Measurements from ENCODE around the gene EYA3. TPM values are rescaled to one million over a fixed set of nuclear protein-coding genes. Genes with fewer than 3 reads are reported as not detected.

The EYA3 gene
- total RNA-seq, 1 donor from 2014 or later = 15.5 TPM

DNA sequence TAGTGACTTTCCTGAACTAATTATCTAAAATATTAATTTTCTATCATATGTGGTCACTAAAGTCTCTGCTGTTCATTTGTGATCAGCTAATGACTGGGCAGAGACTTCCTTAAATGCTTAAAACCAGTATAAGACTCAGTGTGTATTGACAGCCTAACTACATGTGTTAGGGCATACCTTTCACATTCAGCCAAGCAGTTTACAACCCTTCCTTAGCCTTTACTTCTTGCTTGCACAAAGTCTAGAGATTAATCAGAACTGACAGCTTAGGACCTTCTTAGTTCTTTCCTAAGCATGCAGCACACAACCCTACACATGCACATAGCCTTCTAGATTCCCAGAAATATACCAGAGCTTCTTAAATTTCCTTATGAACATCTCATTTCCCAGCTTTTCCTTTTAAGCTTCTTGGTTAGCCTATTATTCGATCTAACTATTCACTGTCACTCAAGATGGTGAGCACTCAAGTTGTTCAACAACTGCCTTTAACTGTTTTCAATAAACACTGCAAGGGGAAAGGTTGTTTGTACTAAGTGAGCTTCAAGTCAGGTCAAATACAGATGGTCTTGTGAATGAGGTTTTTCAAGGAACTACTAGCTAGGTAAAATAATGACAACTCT lies 13.4 kb downstream of the EYA3 start:
- DNase-seq (ENCODE audit: extremely low read depth, low read depth, low spot score) = no peak

DNA sequence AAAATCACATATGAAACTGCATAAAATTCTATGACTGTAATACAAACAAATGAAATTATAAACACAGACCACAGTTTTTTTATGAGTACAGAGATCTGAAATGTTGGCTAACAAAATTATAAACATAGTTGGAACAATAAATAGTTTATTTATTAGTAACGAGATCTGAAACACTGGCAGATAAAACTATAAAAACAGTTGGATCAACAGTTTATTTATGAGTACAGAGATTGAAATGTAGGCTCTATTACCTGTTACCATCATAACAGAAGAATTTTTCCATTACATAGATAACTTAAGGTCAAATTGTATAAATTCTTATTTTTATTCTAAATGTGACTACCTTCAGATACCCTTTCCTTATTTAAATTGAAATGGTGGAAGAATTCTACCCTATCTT lies 14.5 kb downstream of the EYA3 start:
- DNase-seq (ENCODE audit: extremely low read depth, low read depth, low spot score) = no peak

- no peak for DNase-seq (ENCODE audit: extremely low read depth, low read depth, low spot score)
Observed at GRCh38 chr1:28071813-28072212, 16.6 kb downstream of the EYA3 start.

GRCh38 chr1:28070725-28071593 lies 17.5 kb downstream of the EYA3 start:
- no peak for DNase-seq (ENCODE audit: extremely low read depth, low read depth, low spot score)

GRCh38 chr1:28067523-28068090 lies 20.8 kb downstream of the EYA3 start:
- DNase-seq (ENCODE audit: extremely low read depth, low read depth, low spot score) = no peak

- no peak for DNase-seq (ENCODE audit: extremely low read depth, low read depth, low spot score)
Observed at GRCh38 chr1:28066393-28067154, 21.8 kb downstream of the EYA3 start.

- no peak for DNase-seq (ENCODE audit: extremely low read depth, low read depth, low spot score)
Observed at GRCh38 chr1:28064064-28064463, 24.3 kb downstream of the EYA3 start.

DNA sequence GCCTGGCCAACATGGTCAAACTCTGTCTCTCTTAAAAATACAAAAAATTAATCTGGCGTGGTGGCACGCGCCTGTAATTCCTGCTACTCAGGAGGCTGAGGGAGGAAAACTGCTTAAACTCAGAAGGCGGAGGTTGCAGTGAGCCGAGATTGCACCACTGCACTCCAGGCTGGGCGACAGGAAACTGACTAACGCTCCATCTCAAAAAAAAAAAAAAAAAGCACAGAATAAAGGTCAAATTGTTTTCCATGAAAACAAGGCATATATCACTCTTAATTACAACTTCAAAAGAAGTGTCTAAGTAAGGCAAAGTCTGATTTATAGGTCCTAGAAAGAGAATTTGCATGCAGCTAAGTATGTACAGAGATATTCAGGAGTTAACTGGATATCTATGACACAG lies 25.6 kb downstream of the EYA3 start:
- no peak for DNase-seq (ENCODE audit: extremely low read depth, low read depth, low spot score)

DNA sequence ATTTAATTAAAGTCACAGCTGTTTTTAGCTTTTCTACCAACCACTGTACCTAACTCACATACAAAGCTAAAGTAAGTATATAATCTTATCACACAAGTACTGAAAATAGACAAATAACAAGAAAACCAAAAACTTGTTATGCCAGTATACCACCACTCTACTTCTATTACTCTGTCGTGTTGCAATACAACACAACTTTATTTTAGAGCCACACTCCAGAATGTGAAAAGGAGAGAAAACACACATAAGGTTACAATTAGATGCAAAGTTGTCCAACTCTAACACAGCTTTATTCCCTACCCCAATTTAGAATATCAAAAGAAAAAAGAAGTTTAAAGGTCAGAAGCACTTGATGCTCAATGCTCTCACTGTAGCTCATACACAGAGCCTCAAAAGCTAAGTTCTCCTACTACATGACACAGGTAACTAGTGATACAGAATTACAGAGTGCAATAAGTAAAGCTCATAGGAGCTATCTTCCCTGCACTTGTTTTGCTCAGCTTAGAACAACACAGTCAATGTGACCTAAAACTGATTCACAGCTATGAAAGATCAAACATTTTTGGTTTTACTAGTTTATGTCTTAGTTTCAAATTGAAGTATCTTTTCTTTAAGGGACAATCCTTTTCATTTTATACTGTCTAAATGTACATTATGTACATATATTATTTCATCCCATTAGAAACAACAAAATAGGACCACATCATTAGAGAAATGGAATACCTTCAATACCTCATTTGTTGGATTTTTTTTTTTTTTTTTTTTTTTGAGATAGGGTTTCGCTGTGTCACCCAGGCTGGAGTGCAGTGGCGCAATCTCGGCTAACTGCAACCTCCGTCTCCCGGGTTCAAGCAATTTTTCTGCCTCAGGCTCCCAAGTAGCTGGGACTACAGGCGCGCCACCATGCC lies 29.2 kb downstream of the EYA3 start:
- no peak for DNase-seq (ENCODE audit: extremely low read depth, low read depth, low spot score)

DNA sequence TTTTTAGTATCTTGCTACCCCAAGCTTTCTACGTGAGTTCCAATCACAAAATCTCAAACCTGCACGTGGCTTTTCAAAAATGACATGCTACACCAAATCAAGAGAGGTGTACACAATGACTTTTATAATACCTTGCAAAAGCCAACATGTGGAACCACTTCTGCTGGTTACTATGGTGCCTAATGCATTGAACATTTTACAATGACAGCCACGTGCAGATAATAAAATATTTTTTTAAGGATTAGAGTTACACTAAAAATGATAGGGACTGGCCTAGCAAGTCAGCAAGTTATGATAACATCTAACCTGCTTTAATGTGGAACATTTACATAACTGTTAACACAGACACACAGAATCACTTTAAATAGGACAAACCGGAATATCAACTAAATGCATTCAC lies 30.2 kb downstream of the EYA3 start:
- no peak for DNase-seq (ENCODE audit: extremely low read depth, low read depth, low spot score)

DNA sequence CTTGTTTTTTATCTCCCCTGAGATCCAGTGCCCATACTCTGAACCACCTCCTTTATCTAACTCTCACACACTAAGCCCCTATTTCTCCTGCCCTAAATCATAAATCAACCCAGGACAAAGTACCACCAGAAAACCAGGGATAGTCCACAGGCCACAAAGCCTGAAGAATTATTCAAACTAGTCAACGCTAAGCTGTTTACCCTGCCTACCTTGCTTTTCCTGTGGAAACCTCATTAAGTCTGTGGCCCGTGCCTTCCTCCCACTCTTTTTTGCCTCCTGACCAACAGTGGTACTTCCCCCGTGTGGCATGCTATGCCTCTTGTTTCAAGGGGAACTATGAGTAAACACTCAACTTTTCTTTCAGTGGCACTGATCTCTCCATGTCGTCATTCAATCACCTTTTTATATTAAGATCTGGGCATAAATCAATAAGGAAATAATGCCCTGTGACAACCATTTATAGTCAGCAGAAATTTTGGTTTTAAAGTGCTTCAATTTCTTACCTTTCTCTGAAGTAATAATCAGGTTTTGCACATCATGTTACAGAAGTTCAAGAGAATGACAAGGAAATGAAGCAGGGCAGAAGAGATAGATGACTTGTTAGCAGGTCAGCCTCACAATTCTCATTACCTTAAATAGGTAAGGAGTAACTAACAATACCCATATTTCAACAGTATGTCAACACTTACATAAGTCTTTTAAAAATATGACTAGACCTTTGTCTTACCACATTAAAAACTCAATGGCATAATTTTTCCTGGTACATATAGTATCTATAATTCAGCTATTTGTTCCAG lies 32.1 kb downstream of the EYA3 start:
- no peak for DNase-seq (ENCODE audit: extremely low read depth, low read depth, low spot score)

GRCh38 chr1:28050776-28051175 lies 37.6 kb downstream of the EYA3 start:
- DNase-seq (ENCODE audit: extremely low read depth, low read depth, low spot score) = no peak

DNA sequence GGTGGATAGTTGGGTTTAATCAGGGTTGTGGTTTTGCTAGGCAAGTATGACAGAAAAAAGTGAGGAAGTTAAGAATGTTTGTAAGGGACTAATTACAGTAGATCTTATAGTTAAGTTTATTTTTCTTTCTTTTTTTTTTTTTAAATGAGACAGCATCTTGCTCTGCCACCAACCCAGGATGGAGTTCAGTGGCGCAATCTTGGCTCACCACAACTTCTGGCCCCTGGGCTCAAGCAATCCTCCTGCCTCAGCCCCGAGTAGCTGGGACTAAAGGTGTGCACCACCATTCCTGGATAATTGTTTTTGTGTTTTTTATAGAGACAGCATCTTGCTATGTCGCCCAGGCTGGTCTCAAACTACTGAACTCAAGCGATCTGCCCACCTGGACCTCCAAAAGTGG lies 41.7 kb downstream of the EYA3 start:
- no peak for DNase-seq (ENCODE audit: extremely low read depth, low read depth, low spot score)

- DNase-seq (ENCODE audit: extremely low read depth, low read depth, low spot score) = no peak
Observed at GRCh38 chr1:28045777-28046176, 42.6 kb downstream of the EYA3 start.

- DNase-seq (ENCODE audit: extremely low read depth, low read depth, low spot score) = no peak
Observed at GRCh38 chr1:28044399-28044798, 44.0 kb downstream of the EYA3 start.

DNA sequence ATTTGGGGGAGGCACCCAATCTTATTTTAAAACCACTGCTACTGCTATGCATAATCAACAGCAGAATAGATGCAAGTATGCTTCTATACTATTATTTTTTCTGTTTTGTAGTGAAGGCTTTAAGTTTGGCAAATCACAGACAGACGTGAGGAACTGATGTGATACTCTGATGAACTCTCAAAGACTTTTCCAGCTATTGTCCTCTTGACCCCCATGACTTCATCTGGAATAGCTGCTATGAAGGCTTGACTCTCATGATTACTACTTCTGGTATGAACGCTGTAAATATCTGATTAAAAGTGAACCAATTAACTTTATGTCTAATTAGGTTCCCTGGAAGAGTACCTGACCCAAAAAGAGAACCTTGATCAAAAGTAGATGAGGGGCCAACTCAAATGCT lies 49.1 kb downstream of the EYA3 start:
- no peak for DNase-seq (ENCODE audit: extremely low read depth, low read depth, low spot score)

DNA sequence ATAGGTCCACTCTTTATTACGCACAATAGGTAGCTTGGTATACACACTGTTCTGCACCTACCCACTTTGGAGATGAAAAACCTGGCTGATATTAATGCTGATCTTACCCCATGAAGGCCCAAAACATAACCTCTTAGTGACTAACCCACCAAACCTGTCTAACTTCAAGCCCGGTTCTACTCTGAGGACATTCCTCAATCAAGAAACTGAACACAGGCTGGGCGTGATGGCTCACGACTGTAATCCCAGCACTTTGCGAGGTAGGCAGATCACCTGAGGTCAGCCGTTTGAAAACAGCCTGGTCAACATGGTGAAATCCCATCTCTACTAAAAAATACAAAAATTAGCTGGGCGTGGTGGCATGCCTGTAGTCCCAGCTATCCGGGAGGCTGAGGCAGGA lies 50.5 kb downstream of the EYA3 start:
- no peak for DNase-seq (ENCODE audit: extremely low read depth, low read depth, low spot score)

DNA sequence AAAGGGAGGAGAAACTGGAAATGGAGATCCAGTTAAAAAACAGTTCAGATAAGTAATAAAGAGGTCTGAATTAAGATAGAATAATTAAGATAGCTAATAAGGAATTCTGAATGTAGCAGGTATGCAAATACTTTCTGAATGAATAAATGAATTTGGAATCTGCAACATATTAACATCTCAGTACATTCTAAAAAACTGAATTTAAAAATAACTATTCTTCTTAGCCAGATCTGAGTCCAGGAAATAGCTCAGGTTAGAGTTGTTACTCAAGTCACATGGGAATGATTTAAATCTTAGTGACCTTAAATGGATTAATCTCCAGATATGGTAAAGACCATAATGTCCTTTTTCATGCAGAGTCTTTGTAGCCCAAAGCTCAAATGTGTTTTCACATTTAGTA lies 51.2 kb downstream of the EYA3 start:
- DNase-seq (ENCODE audit: extremely low read depth, low read depth, low spot score) = no peak

DNA sequence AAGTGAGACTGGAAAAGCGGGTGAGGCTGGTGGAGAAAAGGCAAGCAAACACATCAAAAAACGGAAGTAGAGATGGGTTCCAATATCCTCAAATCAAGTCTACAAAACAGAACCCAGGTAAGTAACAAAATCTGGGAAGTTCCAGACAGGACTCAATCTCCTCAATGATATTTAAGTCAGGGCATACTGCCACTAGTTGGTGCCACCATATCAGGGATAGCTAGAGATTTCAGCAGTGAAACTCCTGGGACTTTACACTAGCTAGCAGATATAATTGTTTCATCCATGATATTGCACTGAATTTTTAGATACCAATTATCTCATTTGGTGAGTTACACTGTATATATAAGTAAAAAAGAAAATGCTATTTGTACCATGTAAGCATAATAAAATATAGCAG lies 52.0 kb downstream of the EYA3 start:
- DNase-seq (ENCODE audit: extremely low read depth, low read depth, low spot score) = no peak

GRCh38 chr1:28035420-28035819 lies 53.0 kb downstream of the EYA3 start:
- no peak for DNase-seq (ENCODE audit: extremely low read depth, low read depth, low spot score)
